Measurements from ENCODE around the gene FPR3. TPM values are rescaled to one million over a fixed set of nuclear protein-coding genes. Genes with fewer than 3 reads are reported as not detected.
A peak's percentile ranks its signal among the peaks of the same experiment; 100 is the strongest.

The FPR3 gene
- total and polyA plus RNA-seq, 10 donors, result 3.4 to 19.7 (median 9.2) TPM

- H3K27ac ChIP-seq, result peak overlapping the region in 3 of 8 donors; percentile 23 to 60 (median 52)
- no peak for TF ChIP-seq POLR2AphosphoS5 (IDR thresholded peaks at IDR 0.05)
- TF ChIP-seq POLR2A (IDR thresholded peaks at IDR 0.05), result no peak
- TF ChIP-seq CTCF (IDR thresholded peaks at IDR 0.05 in 8 of 11, conservative IDR thresholded peaks at IDR 0.05 in 3 of 11), result no peak
- H3K4me1 ChIP-seq, result peaks cover 0 to 25% (median 3%) of the 10 kb centered on the region in 6 donors
- peaks cover 0 to 16% (median 5%) of the 10 kb centered on the region in 8 donors for H3K9me3 ChIP-seq
- intact Hi-C loops (cut with DNase I; ENCODE audit: low total_unique reads), result no loop called here
- no peak for DNase-seq
- H3K4me3 ChIP-seq, result no peak overlapping the region
- H3K36me3 ChIP-seq, result no peaks in the 10 kb centered on the region
- WGBS, 5 donors, result 66 to 90% (median 78%) methylated on average over 3 to 6 of the region's 6 CpGs
- H3K27me3 ChIP-seq (replicated peaks in 1 of 7), result peaks cover 0 to 6% (median 0%) of the 10 kb centered on the region in 7 donors
Measured at GRCh38 chr19:51789061-51789795, 5.7 kb upstream of the FPR3 start.

GRCh38 chr19:51792932-51793331, 2.0 kb upstream of the FPR3 start:
- DNase-seq, result no peak
- H3K27me3 ChIP-seq (replicated peaks in 1 of 7), result peaks cover 0 to 6% (median 0%) of the 10 kb centered on the region in 7 donors
- no peaks in the 10 kb centered on the region for H3K36me3 ChIP-seq
- TF ChIP-seq POLR2AphosphoS5 (IDR thresholded peaks at IDR 0.05) (no peak), POLR2A (IDR thresholded peaks at IDR 0.05) (no peak), CTCF (IDR thresholded peaks at IDR 0.05 in 8 of 11, conservative IDR thresholded peaks at IDR 0.05 in 3 of 11) (no peak)
- H3K4me3 ChIP-seq, result no peak overlapping the region
- H3K4me1 ChIP-seq, result peaks cover 0 to 24% (median 4%) of the 10 kb centered on the region in 6 donors
- intact Hi-C loops (cut with DNase I; ENCODE audit: low total_unique reads), result no loop called here
- H3K27ac ChIP-seq, result no peak overlapping the region
- 48 to 82% (median 68%) methylated on average over 2 of the region's 2 CpGs for WGBS, 5 donors
- H3K9me3 ChIP-seq, result peaks cover 0 to 16% (median 5%) of the 10 kb centered on the region in 8 donors

- H3K27ac ChIP-seq, result peak overlapping the region in 5 of 8 donors; percentile 28 to 85 (median 31)
- DNase-seq, result no peak
- no peaks in the 10 kb centered on the region for H3K36me3 ChIP-seq
- intact Hi-C loops (cut with DNase I; ENCODE audit: low total_unique reads), result no loop called here
- peaks cover 0 to 35% (median 7%) of the 10 kb centered on the region in 6 donors for H3K4me1 ChIP-seq
- TF ChIP-seq POLR2AphosphoS5 (IDR thresholded peaks at IDR 0.05) (no peak), CTCF (IDR thresholded peaks at IDR 0.05 in 8 of 11, conservative IDR thresholded peaks at IDR 0.05 in 3 of 11) (no peak), POLR2A (IDR thresholded peaks at IDR 0.05) (no peak)
- 77 to 92% (median 81%) methylated on average over 2 of the region's 2 CpGs for WGBS, 5 donors
- no peak overlapping the region for H3K4me3 ChIP-seq
- peaks cover 0 to 16% (median 5%) of the 10 kb centered on the region in 8 donors for H3K9me3 ChIP-seq
- H3K27me3 ChIP-seq (replicated peaks in 1 of 7), result peaks cover 0 to 6% (median 0%) of the 10 kb centered on the region in 7 donors
Measured at GRCh38 chr19:51793994-51794393, 963 bp upstream of the FPR3 start.

GRCh38 chr19:51796195-51796679, 1.3 kb downstream of the FPR3 start:
- Histone ChIP-seq H3K27me3 (replicated peaks in 1 of 7) (peaks cover 0 to 6% (median 0%) of the 10 kb centered on the region in 7 donors), H3K36me3 (no peaks in the 10 kb centered on the region), H3K9me3 (peaks cover 0 to 33% (median 5%) of the 10 kb centered on the region in 8 donors), H3K27ac (peak overlapping the region in 5 of 8 donors; percentile 16 to 85 (median 35)), H3K4me1 (peaks cover 3 to 57% (median 20%) of the 10 kb centered on the region in 6 donors), H3K4me3 (peak overlapping the region in 2 of 8 donors; percentile 6 to 52)
- intact Hi-C loops (cut with DNase I; ENCODE audit: low total_unique reads), result no loop called here
- TF ChIP-seq POLR2A (IDR thresholded peaks at IDR 0.05) (no peak), CTCF (IDR thresholded peaks at IDR 0.05 in 8 of 11, conservative IDR thresholded peaks at IDR 0.05 in 3 of 11) (no peak), POLR2AphosphoS5 (IDR thresholded peaks at IDR 0.05) (no peak)
- no peak for DNase-seq
- WGBS, 5 donors, result 75 to 84% (median 77%) methylated on average over 8 of the region's 8 CpGs
